IgD-negative memory B cell (primary cell): Measurements from ENCODE around the gene ANKRD65. TPM values are rescaled to one million over a fixed set of nuclear protein-coding genes. Genes with fewer than 3 reads are reported as not detected.
"Not testable (repeated sequence)": the region's sequence is repeated elsewhere in the genome, so short reads cannot be mapped to it uniquely, and the experiment has no call there.

ENCODE experiments used
- H3K27ac Mint-ChIP-seq, 3 donors: one replicate each; pipeline ENCODE4 v1.8.0; 2020 to 2022; ENCODE audit warnings: mild to moderate bottlenecking in 3 of 3, mixed read lengths in 3 of 3, moderate library complexity in 1 of 3
- H3K27me3 Mint-ChIP-seq: one replicate; pipeline ENCODE4 v1.8.0; 2021; ENCODE audit warnings: mixed read lengths
- H3K36me3 Mint-ChIP-seq: one replicate; pipeline ENCODE4 v1.8.0; 2020; ENCODE audit warnings: mild to moderate bottlenecking, mixed read lengths
- H3K4me1 Mint-ChIP-seq, 3 donors: one replicate each; pipeline ENCODE4 v1.8.0; 2020 to 2022; ENCODE audit warnings: mixed read lengths in 3 of 3, mild to moderate bottlenecking in 1 of 3
- H3K4me3 Mint-ChIP-seq, 4 donors: one replicate each; pipeline ENCODE4 v1.8.0; 2020 to 2022; ENCODE audit warnings: mild to moderate bottlenecking in 4 of 4, mixed read lengths in 4 of 4, moderate library complexity in 3 of 4
- H3K9me3 Mint-ChIP-seq, 3 donors: one replicate each; pipeline ENCODE4 v1.8.0; 2020 to 2021; ENCODE audit warnings: mixed read lengths in 3 of 3, mild to moderate bottlenecking in 1 of 3
- polyA plus RNA-seq: library from polyadenylated mRNA; unstranded; fragments of 300-500 nt; fragmentation: Illumina TruSeq; gene quantifications from one replicate; pipeline ENCODE4 v1.2.3, GENCODE V29; 2021

The ANKRD65 gene
- polyA plus RNA-seq, 1 donor from 2014 or later: not detected

- peak overlapping the region in 1 of 4 donors; percentile 60 for H3K4me3 Mint-ChIP-seq
- not testable (repeated sequence) for H3K4me1 Mint-ChIP-seq, H3K36me3 Mint-ChIP-seq, H3K9me3 Mint-ChIP-seq, H3K27ac Mint-ChIP-seq, H3K27me3 Mint-ChIP-seq
Observed at GRCh38 chr1:1417825-1418463, 3.1 kb downstream of the ANKRD65 start.

DNA sequence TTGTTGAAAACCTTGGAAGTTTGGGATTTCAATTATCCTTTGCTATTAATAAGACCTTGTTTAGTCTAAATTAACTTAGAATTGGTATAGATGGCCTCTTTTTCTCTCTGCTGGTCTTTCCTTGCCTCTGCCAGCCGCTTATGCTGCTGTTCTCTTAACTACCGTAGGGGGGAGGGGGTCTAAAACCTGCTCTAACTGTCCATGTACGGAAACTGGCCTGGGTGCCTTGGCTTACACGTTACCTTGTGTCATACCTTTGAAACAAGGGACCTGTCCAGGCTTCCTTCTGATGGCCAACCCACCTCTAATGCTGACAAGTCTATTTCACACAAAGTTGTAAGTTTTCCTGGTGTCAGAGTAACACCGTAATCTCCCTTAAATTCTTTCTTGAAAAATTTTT lies 3.7 kb downstream of the ANKRD65 start:
- H3K4me3 Mint-ChIP-seq, H3K4me1 Mint-ChIP-seq, H3K36me3 Mint-ChIP-seq, H3K27ac Mint-ChIP-seq, H3K9me3 Mint-ChIP-seq, H3K27me3 Mint-ChIP-seq: not testable (repeated sequence)

- peaks cover 3% of the 10 kb centered on the region for H3K27me3 Mint-ChIP-seq
- no peak overlapping the region for H3K27ac Mint-ChIP-seq
- peaks cover 1% of the 10 kb centered on the region for H3K36me3 Mint-ChIP-seq
- H3K4me1 Mint-ChIP-seq: peaks cover 2 to 4% (median 3%) of the 10 kb centered on the region in 3 donors
- peaks cover 0 to 2% (median 0%) of the 10 kb centered on the region in 3 donors for H3K9me3 Mint-ChIP-seq
- H3K4me3 Mint-ChIP-seq: no peak overlapping the region
Observed at GRCh38 chr1:1415751-1416150, 5.3 kb downstream of the ANKRD65 start.

- H3K27ac Mint-ChIP-seq, H3K4me1 Mint-ChIP-seq, H3K9me3 Mint-ChIP-seq, H3K36me3 Mint-ChIP-seq, H3K27me3 Mint-ChIP-seq: not testable (repeated sequence)
- H3K4me3 Mint-ChIP-seq: peak overlapping the region in 1 of 4 donors; percentile 60
Observed at GRCh38 chr1:1412311-1412902, 8.7 kb downstream of the ANKRD65 start.

DNA sequence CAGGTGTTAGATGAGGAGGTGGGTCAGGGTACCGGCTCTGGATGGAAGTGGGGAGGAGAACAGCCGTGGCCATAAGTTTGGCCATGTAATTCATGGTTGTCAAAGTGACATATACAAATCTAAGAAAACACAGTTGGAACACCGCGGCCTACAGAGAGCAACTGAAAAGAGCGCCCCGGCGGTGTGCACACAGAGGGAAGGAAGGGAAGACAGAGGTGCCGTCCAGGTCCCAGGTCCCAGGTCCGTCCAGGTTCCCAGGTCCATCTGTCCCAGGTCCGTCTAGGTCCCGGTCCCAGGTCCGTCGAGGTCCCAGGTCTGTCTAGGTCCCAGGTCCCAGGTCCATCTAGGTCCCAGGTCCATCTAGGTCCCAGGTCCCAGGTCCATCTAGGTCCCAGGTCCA lies 9.4 kb downstream of the ANKRD65 start:
- Mint-ChIP-seq H3K4me3 (peak overlapping the region in 1 of 4 donors; percentile 27), H3K27me3 (peaks cover 1% of the 10 kb centered on the region), H3K36me3 (no peaks in the 10 kb centered on the region), H3K9me3 (peaks cover 0 to 2% (median 0%) of the 10 kb centered on the region in 3 donors), H3K27ac (no peak overlapping the region), H3K4me1 (peaks cover 3 to 10% (median 8%) of the 10 kb centered on the region in 3 donors)

DNA sequence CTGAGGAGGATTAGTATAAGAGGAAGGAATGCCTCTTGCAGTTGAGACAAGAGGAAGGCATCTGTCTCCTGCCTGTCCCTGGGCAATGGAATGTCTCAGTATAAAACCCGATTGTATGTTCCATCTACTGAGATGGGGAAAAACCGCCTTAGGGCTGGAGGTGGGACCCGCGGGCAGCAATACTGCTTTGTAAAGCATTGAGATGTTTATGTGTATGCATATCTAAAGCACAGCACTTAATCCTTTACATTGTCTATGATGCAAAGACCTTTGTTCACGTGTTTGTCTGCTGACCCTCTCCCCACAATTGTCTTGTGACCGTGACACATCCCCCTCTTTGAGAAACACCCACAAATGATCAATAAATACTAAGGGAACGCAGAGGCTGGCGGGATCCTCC lies 10.8 kb downstream of the ANKRD65 start:
- H3K4me3 Mint-ChIP-seq: peak overlapping the region in 2 of 4 donors; percentile 12 to 72
- peaks cover 8 to 13% (median 8%) of the 10 kb centered on the region in 3 donors for H3K4me1 Mint-ChIP-seq
- peak overlapping the region in 1 of 3 donors; percentile 83 for H3K27ac Mint-ChIP-seq

DNA sequence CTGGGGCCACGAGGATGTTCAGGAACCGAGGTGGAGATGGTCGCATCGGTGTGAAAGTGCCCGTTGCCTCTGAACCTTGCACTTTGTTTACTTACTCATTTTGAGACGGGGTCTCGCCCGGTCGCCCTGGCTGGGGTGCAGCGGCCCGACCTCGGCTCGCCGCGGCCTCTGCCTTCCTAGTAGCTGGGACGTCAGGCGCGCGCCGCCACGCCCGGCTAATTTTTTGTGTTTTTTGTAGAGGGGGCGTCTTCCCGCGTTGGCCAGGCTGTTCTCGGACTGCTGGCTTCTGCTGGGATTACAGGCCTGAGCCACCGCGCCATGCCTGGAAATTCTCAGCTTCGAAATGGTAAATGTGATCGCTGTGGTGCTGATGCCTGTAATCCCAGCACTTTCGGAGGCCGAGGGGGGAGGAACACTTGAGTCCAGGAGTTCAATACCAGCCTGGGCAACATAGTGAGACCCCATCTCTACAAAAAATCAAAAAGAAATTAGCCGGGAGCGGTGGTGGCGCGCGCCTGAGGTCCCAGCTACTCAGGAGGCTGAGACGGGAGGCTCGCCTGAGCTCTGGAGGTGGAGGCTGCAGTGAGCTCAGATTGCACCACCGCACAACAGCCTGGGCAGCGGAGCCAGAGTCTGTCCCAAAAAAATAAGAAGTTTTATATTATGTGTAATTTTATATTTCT lies 13.3 kb downstream of the ANKRD65 start:
- Mint-ChIP-seq H3K4me3 (peak overlapping the region; percentile 90 to 97 (median 92)), H3K4me1 (peaks cover 7 to 17% (median 15%) of the 10 kb centered on the region in 3 donors), H3K27ac (peak overlapping the region; percentile 80 to 93 (median 81)), H3K9me3 (no peaks in the 10 kb centered on the region), H3K36me3 (peaks cover 6% of the 10 kb centered on the region), H3K27me3 (no peaks in the 10 kb centered on the region)

More for the DNA sequence above, 10.8 kb downstream of the ANKRD65 start:
- H3K9me3 Mint-ChIP-seq, H3K27me3 Mint-ChIP-seq, H3K36me3 Mint-ChIP-seq: not testable (repeated sequence)

- H3K27me3 Mint-ChIP-seq: no peaks in the 10 kb centered on the region
- H3K36me3 Mint-ChIP-seq: peaks cover 7% of the 10 kb centered on the region
- no peaks in the 10 kb centered on the region for H3K9me3 Mint-ChIP-seq
- peaks cover 4 to 19% (median 15%) of the 10 kb centered on the region in 3 donors for H3K4me1 Mint-ChIP-seq
- H3K4me3 Mint-ChIP-seq: peak within 1 kb of the TSS; percentile 90 to 97 (median 94)
- H3K27ac Mint-ChIP-seq: peak within 1 kb of the TSS; percentile 81 to 93 (median 93)
Observed at GRCh38 chr1:1406821-1407635, 14.0 kb downstream of the ANKRD65 start, which contains the start of gene MRPL20. Gene MRPL20 (minus strand): TSS chr1:1407293. CDS start chr1:1407217, 76 bp downstream.

DNA sequence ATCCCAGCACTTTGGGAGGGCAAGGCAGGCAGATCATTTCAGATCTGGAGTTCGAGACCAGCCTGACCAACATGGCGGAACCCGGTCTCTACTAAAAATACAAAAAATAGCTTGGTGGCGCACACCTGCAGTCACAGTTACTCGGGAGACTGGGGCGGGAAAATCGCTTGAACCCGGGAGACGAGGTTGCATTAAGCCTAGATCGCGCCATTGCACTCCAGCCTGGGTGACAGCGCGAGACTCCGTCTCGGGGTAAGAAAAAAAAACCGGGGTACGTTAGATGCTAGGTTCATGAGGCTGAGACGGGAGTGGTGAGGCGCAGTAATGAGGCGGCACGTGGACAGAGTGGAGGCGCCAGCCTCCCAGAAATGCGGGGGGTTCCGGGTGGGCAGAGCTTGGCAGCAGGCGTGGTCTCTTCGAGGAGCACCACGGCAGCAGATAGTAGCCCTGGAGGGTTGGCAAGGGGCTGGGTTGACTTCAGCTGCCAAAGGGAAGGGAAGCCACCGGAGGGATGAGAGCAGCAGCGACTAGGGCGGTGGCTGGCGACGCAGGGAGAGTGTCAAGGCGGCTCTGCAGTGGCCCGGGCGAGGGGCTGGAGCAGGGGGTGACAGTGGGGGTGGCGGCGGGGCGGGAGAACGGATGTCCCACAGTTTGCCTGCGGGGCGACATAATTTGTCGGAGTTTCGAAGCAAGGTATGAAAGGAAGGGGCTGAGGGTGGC lies 14.8 kb downstream of the ANKRD65 start:
- H3K4me3 Mint-ChIP-seq: peak overlapping the region; percentile 90 to 97 (median 94)
- no peaks in the 10 kb centered on the region for H3K9me3 Mint-ChIP-seq
- peaks cover 8% of the 10 kb centered on the region for H3K36me3 Mint-ChIP-seq
- peaks cover 4 to 21% (median 15%) of the 10 kb centered on the region in 3 donors for H3K4me1 Mint-ChIP-seq
- H3K27ac Mint-ChIP-seq: peak overlapping the region; percentile 81 to 93 (median 93)
- H3K27me3 Mint-ChIP-seq: no peaks in the 10 kb centered on the region

- no peaks in the 10 kb centered on the region for H3K27me3 Mint-ChIP-seq
- H3K36me3 Mint-ChIP-seq: peaks cover 8% of the 10 kb centered on the region
- peaks cover 10 to 25% (median 15%) of the 10 kb centered on the region in 3 donors for H3K4me1 Mint-ChIP-seq
- peak overlapping the region in 1 of 3 donors; percentile 57 for H3K27ac Mint-ChIP-seq
- H3K9me3 Mint-ChIP-seq: no peaks in the 10 kb centered on the region
- peak overlapping the region in 3 of 4 donors; percentile 4 to 99 (median 70) for H3K4me3 Mint-ChIP-seq
Observed at GRCh38 chr1:1403653-1404052, 17.4 kb downstream of the ANKRD65 start.

- Mint-ChIP-seq H3K4me1 (peaks cover 11 to 25% (median 20%) of the 10 kb centered on the region in 3 donors), H3K4me3 (peak overlapping the region in 2 of 4 donors; percentile 18 to 99)
- H3K27ac Mint-ChIP-seq, H3K9me3 Mint-ChIP-seq, H3K36me3 Mint-ChIP-seq, H3K27me3 Mint-ChIP-seq: not testable (repeated sequence)
Observed at GRCh38 chr1:1402901-1403392, 18.1 kb downstream of the ANKRD65 start.

- Mint-ChIP-seq H3K36me3 (peaks cover 8% of the 10 kb centered on the region), H3K4me1 (peaks cover 15 to 28% (median 24%) of the 10 kb centered on the region in 3 donors), H3K27me3 (no peaks in the 10 kb centered on the region), H3K27ac (peak overlapping the region in 1 of 3 donors; percentile 99), H3K4me3 (peak overlapping the region; percentile 46 to 99 (median 69)), H3K9me3 (no peaks in the 10 kb centered on the region)
Observed at GRCh38 chr1:1402072-1402900, 18.8 kb downstream of the ANKRD65 start.

- peak overlapping the region in 3 of 4 donors; percentile 46 to 99 (median 87) for H3K4me3 Mint-ChIP-seq
- peak overlapping the region; percentile 23 to 99 (median 82) for H3K27ac Mint-ChIP-seq
- H3K36me3 Mint-ChIP-seq: peaks cover 8% of the 10 kb centered on the region
- H3K27me3 Mint-ChIP-seq: no peaks in the 10 kb centered on the region
- no peaks in the 10 kb centered on the region for H3K9me3 Mint-ChIP-seq
- peaks cover 15 to 28% (median 21%) of the 10 kb centered on the region in 3 donors for H3K4me1 Mint-ChIP-seq
Observed at GRCh38 chr1:1401457-1402010, 19.5 kb downstream of the ANKRD65 start.
